ENCODE measurements around the gene TRIM7. TPM values are rescaled to one million over a fixed set of nuclear protein-coding genes. Genes with fewer than 3 reads are reported as not detected.
A peak's percentile ranks its signal among the peaks of the same experiment; 100 is the strongest.

TRIM7 gene
- total and polyA plus RNA-seq, 2 experiments from 2014 or later: 0.53 to 0.56 TPM

- TF ChIP-seq REST (IDR thresholded peaks at IDR 0.05; ENCODE audit: unreplicated experiment): no peak
- TF ChIP-seq EZH2phosphoT487 (IDR thresholded peaks at IDR 0.05; ENCODE audit: unreplicated experiment): no peak
- TF ChIP-seq EZH2 (IDR thresholded peaks at IDR 0.05; ENCODE audit: low read depth, unreplicated experiment): no peak
- no peak for TF ChIP-seq STAT1 (IDR thresholded peaks at IDR 0.05; ENCODE audit: unreplicated experiment)
- no peak for TF ChIP-seq ZNF114 (CRISPR knock-in tag; IDR thresholded peaks at IDR 0.05)
- TF ChIP-seq ZNF462 (CRISPR knock-in tag; IDR thresholded peaks at IDR 0.05): no peak
- TF ChIP-seq JUNB (IDR thresholded peaks at IDR 0.05; ENCODE audit: unreplicated experiment): no peak
- TF ChIP-seq ETS1 (IDR thresholded peaks at IDR 0.05): no peak
- no peak for TF ChIP-seq CTCF (conservative IDR thresholded peaks at IDR 0.05; ENCODE audit: low read depth in 2 of 2)
- TF ChIP-seq POLR2AphosphoS5 (IDR thresholded peaks at IDR 0.05; ENCODE audit: low read depth): no peak
- no peak for TF ChIP-seq CREB1 (CRISPR knock-in tag; IDR thresholded peaks at IDR 0.05; ENCODE audit: low read depth)
- no peak for TF ChIP-seq NANOG (IDR thresholded peaks at IDR 0.05; ENCODE audit: borderline replicate concordance)
- TF ChIP-seq ZNF331 (CRISPR knock-in tag; IDR thresholded peaks at IDR 0.05; ENCODE audit: low read depth): no peak
- Histone ChIP-seq H3K4me1 (ENCODE audit: insufficient read depth) (peaks cover 15% of the 10 kb centered on the region; the same call in 1 of the 2 replicates), H3K27ac (ENCODE audit: low read depth) (no peak overlapping the region), H3K9me2 (ENCODE audit: insufficient read depth) (no peaks in the 10 kb centered on the region), H3F3A (replicated peaks; ENCODE audit: low read depth) (peaks cover 10% of the 10 kb centered on the region; the same call in 1 of the 2 replicates), H4K20me1 (replicated peaks; ENCODE audit: insufficient read depth) (no peaks in the 10 kb centered on the region; the same call in 1 of the 2 replicates), H3K27me3 (ENCODE audit: insufficient read depth) (peaks cover 37% of the 10 kb centered on the region), H2AFZ (no peak overlapping the region), H3K79me2 (replicated peaks; ENCODE audit: insufficient read depth) (no peaks in the 10 kb centered on the region), H3K36me3 (ENCODE audit: insufficient read depth) (no peaks in the 10 kb centered on the region), H3K4me3 (no peak overlapping the region), H3K4me2 (no peak overlapping the region)
- H3K27me3 Mint-ChIP-seq (ENCODE audit: insufficient read depth, low read depth, poor library complexity): peaks cover 49% of the 10 kb centered on the region
- H3K9me3 Mint-ChIP-seq: peaks cover 20% of the 10 kb centered on the region
- H3K27ac Mint-ChIP-seq: no peak overlapping the region
- H3K4me1 Mint-ChIP-seq: peaks cover 15% of the 10 kb centered on the region
- peak overlapping the region; percentile 94 for H3K4me3 Mint-ChIP-seq
- no peak for DNase-seq (ENCODE audit: low spot score)
- no peak for ATAC-seq
- H3K36me3 Mint-ChIP-seq (ENCODE audit: low read depth): peaks cover 17% of the 10 kb centered on the region
Measured at GRCh38 chr5:181207960-181208253, 2.9 kb upstream of the TRIM7 start.
